GM23338 (cell line): ENCODE results near the gene KAZALD1. TPM values are rescaled to one million over a fixed set of nuclear protein-coding genes. Genes with fewer than 3 reads are reported as not detected.

Source experiments
- ATAC-seq: fragments of 200-7000 bp; cut with Tn5 transposase; 3 replicates; pipeline ENCODE4 v1.9.1; 2020
- DNase-seq: peaks from one replicate; pipeline ENCODE4 v3.0.0-alpha.2; 2015; ENCODE audit warnings: low spot score
- H2AFZ ChIP-seq: fragments of 200-600 bp; sonication (generic); 2 replicates; pipeline ENCODE4 v1.8.0; 2016; ENCODE audit warnings: antibody characterized with exemption, mild to moderate bottlenecking, moderate library complexity
- H3F3A ChIP-seq: fragments of 200-600 bp; sonication (generic); replicated peaks from 2 replicates; pipeline ENCODE4 v1.8.0; 2017; ENCODE audit warnings: antibody characterized with exemption, mixed run types, low read depth
- H3K27ac ChIP-seq: fragments of 200-600 bp; sonication (generic); 2 replicates; pipeline ENCODE4 v1.6.1; 2016; ENCODE audit warnings: low read depth
- H3K27me3 ChIP-seq: fragments of 200-600 bp; sonication (generic); 2 replicates; pipeline ENCODE4 v1.8.0; 2016; ENCODE audit warnings: mild to moderate bottlenecking, mixed run types, moderate library complexity; ENCODE audit not compliant: insufficient read depth
- H3K36me3 ChIP-seq: fragments of 200-600 bp; sonication (generic); 2 replicates; pipeline ENCODE4 v1.8.0; 2016; ENCODE audit warnings: mild to moderate bottlenecking; ENCODE audit not compliant: insufficient read depth
- H3K4me1 ChIP-seq: fragments of 200-600 bp; sonication (generic); 2 replicates; pipeline ENCODE4 v1.8.0; 2016; ENCODE audit warnings: mild to moderate bottlenecking, moderate library complexity; ENCODE audit not compliant: insufficient read depth
- H3K4me2 ChIP-seq: fragments of 200-600 bp; sonication (generic); 2 replicates; pipeline ENCODE4 v1.7.1; 2017; ENCODE audit warnings: mixed run types
- H3K4me3 ChIP-seq: fragments of 200-600 bp; sonication (generic); 2 replicates; pipeline ENCODE4 v1.6.1; 2016; ENCODE audit warnings: mixed run types
- H3K79me2 ChIP-seq: fragments of 200-600 bp; sonication (generic); replicated peaks from 2 replicates; pipeline ENCODE4 v1.8.0; 2017; ENCODE audit warnings: mild to moderate bottlenecking; ENCODE audit not compliant: insufficient read depth
- H3K9me2 ChIP-seq: fragments of 200-600 bp; sonication (generic); 2 replicates; pipeline ENCODE4 v1.8.0; 2017; ENCODE audit not compliant: insufficient read depth
- H4K20me1 ChIP-seq: fragments of 200-600 bp; sonication (generic); replicated peaks from 2 replicates; pipeline ENCODE4 v1.8.0; 2017; ENCODE audit warnings: mild to moderate bottlenecking; ENCODE audit not compliant: insufficient read depth
- H3K27ac Mint-ChIP-seq: 2 replicates; pipeline ENCODE4 v1.8.0; 2020; ENCODE audit warnings: inconsistent platforms, mild to moderate bottlenecking, moderate library complexity, mixed read lengths
- H3K27me3 Mint-ChIP-seq: 3 replicates; pipeline ENCODE4 v1.8.0; 2022; ENCODE audit warnings: low read depth, mild to moderate bottlenecking, moderate library complexity, mixed read lengths, inconsistent platforms; ENCODE audit not compliant: insufficient read depth, poor library complexity
- H3K36me3 Mint-ChIP-seq: 3 replicates; pipeline ENCODE4 v1.8.0; 2021; ENCODE audit warnings: low read depth, mild to moderate bottlenecking, inconsistent platforms, moderate library complexity, mixed read lengths
- H3K4me1 Mint-ChIP-seq: 3 replicates; pipeline ENCODE4 v1.8.0; 2020; ENCODE audit warnings: mild to moderate bottlenecking, inconsistent platforms, mixed read lengths
- H3K4me3 Mint-ChIP-seq: 3 replicates; pipeline ENCODE4 v1.8.0; 2021; ENCODE audit warnings: moderate library complexity, mild to moderate bottlenecking, inconsistent platforms, mixed read lengths
- H3K9me3 Mint-ChIP-seq: 3 replicates; pipeline ENCODE4 v1.8.0; 2020; ENCODE audit warnings: moderate library complexity, mild to moderate bottlenecking, inconsistent platforms, mixed read lengths
- CREB1 ChIP-seq: fragments of 250-450 bp; sonication (Bioruptor Pico); IDR thresholded peaks from 2 replicates; pipeline ENCODE4 v1.5.0; 2020; ENCODE audit warnings: low read depth, mild to moderate bottlenecking, moderate library complexity
- EZH2phosphoT487 ChIP-seq: fragments of 200-600 bp; sonication (generic); IDR thresholded peaks from one replicate; pipeline ENCODE4 v1.8.1; 2018; ENCODE audit warnings: antibody characterized with exemption; ENCODE audit not compliant: unreplicated experiment
- JUNB ChIP-seq: IDR thresholded peaks from one replicate; pipeline ENCODE4 v1.6.1; 2016; ENCODE audit warnings: antibody characterized with exemption; ENCODE audit not compliant: unreplicated experiment
- NANOG ChIP-seq: IDR thresholded peaks from 2 replicates; pipeline ENCODE4 v1.6.1; 2016; ENCODE audit warnings: antibody characterized with exemption, borderline replicate concordance
- POLR2AphosphoS5 ChIP-seq: IDR thresholded peaks from 2 replicates; pipeline ENCODE4 v1.6.1; 2016; ENCODE audit warnings: antibody characterized with exemption, low read depth
- STAT1 ChIP-seq: IDR thresholded peaks from one replicate; pipeline ENCODE4 v1.6.1; 2016; ENCODE audit warnings: antibody characterized with exemption; ENCODE audit not compliant: unreplicated experiment
- ZNF114 ChIP-seq: fragments of 250-450 bp; sonication (Bioruptor Pico); IDR thresholded peaks from 2 replicates; pipeline ENCODE4 v1.5.0; 2020; ENCODE audit warnings: mild to moderate bottlenecking, moderate library complexity
- polyA plus RNA-seq: library from polyadenylated mRNA; unstranded; fragments of >200 nt; fragmentation: Nextera tagmentation; extraction: Ambion mirVana; gene quantifications from 2 replicates; pipeline ENCODE4 v1.2.1, GENCODE V29; 2016
- total RNA-seq: library from RNA; depleted of rRNA; stranded (reverse); fragments of >200 nt; shearing (Covaris generic); gene quantifications from 2 replicates; pipeline ENCODE4 v1.2.3, GENCODE V29; 2014
- TF ChIP-seq, protein P1 (sequence below): fragments of 250-450 bp; sonication (Bioruptor Pico); IDR thresholded peaks from 2 replicates; pipeline ENCODE4 v1.5.0; 2020; ENCODE audit warnings: mild to moderate bottlenecking, moderate library complexity
- TF ChIP-seq, protein P2 (sequence below), 2 experiments: fragments of 200-600 bp in 1 of 2; sonication (generic) in 1 of 2; conservative IDR thresholded peaks; 2 replicates each; pipeline versions ENCODE4 v1.5.1 to v1.6.1; 2016 to 2017; ENCODE audit warnings: antibody characterized with exemption in 2 of 2, low read depth in 2 of 2, mild to moderate bottlenecking in 2 of 2, moderate library complexity in 1 of 2
- TF ChIP-seq, protein P3 (sequence below): IDR thresholded peaks from 2 replicates; pipeline ENCODE4 v1.6.1; 2016; ENCODE audit warnings: antibody characterized with exemption

KAZALD1 gene
- total and polyA plus RNA-seq, 2 experiments from 2014 or later, result 0.27 to 1.3 TPM

DNA sequence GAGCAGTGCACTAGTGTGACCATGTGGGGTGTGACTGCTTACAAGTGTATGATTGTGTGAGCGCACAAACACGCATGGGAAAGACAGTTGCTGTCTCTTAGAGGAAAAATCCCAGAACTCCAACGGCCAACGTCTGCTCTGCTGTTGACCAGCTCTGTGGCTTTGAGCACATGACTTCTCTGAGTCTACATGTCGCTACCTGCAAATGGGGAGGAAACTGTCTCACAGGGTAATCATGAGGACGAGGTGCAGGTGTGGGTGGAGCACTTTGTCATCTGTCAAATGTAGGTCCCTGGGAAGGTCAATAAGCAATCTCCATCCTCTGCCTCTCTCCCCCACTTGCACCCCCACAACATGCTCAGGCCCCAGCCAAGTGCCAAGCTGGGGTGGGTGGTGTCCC, 38.1 kb downstream of the KAZALD1 start (continued):
- TF ChIP-seq, protein P1, sequence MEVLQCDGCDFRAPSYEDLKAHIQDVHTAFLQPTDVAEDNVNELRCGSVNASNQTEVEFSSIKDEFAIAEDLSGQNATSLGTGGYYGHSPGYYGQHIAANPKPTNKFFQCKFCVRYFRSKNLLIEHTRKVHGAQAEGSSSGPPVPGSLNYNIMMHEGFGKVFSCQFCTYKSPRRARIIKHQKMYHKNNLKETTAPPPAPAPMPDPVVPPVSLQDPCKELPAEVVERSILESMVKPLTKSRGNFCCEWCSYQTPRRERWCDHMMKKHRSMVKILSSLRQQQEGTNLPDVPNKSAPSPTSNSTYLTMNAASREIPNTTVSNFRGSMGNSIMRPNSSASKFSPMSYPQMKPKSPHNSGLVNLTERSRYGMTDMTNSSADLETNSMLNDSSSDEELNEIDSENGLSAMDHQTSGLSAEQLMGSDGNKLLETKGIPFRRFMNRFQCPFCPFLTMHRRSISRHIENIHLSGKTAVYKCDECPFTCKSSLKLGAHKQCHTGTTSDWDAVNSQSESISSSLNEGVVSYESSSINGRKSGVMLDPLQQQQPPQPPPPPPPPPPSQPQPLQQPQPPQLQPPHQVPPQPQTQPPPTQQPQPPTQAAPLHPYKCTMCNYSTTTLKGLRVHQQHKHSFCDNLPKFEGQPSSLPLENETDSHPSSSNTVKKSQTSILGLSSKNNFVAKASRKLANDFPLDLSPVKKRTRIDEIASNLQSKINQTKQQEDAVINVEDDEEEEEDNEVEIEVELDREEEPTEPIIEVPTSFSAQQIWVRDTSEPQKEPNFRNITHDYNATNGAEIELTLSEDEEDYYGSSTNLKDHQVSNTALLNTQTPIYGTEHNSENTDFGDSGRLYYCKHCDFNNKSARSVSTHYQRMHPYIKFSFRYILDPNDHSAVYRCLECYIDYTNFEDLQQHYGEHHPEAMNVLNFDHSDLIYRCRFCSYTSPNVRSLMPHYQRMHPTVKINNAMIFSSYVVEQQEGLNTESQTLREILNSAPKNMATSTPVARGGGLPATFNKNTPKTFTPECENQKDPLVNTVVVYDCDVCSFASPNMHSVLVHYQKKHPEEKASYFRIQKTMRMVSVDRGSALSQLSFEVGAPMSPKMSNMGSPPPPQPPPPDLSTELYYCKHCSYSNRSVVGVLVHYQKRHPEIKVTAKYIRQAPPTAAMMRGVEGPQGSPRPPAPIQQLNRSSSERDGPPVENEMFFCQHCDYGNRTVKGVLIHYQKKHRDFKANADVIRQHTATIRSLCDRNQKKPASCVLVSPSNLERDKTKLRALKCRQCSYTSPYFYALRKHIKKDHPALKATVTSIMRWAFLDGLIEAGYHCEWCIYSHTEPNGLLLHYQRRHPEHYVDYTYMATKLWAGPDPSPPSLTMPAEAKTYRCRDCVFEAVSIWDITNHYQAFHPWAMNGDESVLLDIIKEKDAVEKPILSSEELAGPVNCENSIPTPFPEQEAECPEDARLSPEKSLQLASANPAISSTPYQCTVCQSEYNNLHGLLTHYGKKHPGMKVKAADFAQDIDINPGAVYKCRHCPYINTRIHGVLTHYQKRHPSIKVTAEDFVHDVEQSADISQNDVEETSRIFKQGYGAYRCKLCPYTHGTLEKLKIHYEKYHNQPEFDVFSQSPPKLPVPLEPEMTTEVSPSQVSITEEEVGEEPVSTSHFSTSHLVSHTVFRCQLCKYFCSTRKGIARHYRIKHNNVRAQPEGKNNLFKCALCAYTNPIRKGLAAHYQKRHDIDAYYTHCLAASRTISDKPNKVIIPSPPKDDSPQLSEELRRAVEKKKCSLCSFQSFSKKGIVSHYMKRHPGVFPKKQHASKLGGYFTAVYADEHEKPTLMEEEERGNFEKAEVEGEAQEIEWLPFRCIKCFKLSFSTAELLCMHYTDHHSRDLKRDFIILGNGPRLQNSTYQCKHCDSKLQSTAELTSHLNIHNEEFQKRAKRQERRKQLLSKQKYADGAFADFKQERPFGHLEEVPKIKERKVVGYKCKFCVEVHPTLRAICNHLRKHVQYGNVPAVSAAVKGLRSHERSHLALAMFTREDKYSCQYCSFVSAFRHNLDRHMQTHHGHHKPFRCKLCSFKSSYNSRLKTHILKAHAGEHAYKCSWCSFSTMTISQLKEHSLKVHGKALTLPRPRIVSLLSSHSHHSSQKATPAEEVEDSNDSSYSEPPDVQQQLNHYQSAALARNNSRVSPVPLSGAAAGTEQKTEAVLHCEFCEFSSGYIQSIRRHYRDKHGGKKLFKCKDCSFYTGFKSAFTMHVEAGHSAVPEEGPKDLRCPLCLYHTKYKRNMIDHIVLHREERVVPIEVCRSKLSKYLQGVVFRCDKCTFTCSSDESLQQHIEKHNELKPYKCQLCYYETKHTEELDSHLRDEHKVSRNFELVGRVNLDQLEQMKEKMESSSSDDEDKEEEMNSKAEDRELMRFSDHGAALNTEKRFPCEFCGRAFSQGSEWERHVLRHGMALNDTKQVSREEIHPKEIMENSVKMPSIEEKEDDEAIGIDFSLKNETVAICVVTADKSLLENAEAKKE, result no peak
- TF ChIP-seq ZNF114, result no peak
- TF ChIP-seq, protein P2, sequence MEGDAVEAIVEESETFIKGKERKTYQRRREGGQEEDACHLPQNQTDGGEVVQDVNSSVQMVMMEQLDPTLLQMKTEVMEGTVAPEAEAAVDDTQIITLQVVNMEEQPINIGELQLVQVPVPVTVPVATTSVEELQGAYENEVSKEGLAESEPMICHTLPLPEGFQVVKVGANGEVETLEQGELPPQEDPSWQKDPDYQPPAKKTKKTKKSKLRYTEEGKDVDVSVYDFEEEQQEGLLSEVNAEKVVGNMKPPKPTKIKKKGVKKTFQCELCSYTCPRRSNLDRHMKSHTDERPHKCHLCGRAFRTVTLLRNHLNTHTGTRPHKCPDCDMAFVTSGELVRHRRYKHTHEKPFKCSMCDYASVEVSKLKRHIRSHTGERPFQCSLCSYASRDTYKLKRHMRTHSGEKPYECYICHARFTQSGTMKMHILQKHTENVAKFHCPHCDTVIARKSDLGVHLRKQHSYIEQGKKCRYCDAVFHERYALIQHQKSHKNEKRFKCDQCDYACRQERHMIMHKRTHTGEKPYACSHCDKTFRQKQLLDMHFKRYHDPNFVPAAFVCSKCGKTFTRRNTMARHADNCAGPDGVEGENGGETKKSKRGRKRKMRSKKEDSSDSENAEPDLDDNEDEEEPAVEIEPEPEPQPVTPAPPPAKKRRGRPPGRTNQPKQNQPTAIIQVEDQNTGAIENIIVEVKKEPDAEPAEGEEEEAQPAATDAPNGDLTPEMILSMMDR (conservative IDR thresholded peaks at IDR 0.05; ENCODE audit: low read depth in 2 of 2), result no peak
- TF ChIP-seq, protein P3, sequence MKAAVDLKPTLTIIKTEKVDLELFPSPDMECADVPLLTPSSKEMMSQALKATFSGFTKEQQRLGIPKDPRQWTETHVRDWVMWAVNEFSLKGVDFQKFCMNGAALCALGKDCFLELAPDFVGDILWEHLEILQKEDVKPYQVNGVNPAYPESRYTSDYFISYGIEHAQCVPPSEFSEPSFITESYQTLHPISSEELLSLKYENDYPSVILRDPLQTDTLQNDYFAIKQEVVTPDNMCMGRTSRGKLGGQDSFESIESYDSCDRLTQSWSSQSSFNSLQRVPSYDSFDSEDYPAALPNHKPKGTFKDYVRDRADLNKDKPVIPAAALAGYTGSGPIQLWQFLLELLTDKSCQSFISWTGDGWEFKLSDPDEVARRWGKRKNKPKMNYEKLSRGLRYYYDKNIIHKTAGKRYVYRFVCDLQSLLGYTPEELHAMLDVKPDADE, result no peak

DNA sequence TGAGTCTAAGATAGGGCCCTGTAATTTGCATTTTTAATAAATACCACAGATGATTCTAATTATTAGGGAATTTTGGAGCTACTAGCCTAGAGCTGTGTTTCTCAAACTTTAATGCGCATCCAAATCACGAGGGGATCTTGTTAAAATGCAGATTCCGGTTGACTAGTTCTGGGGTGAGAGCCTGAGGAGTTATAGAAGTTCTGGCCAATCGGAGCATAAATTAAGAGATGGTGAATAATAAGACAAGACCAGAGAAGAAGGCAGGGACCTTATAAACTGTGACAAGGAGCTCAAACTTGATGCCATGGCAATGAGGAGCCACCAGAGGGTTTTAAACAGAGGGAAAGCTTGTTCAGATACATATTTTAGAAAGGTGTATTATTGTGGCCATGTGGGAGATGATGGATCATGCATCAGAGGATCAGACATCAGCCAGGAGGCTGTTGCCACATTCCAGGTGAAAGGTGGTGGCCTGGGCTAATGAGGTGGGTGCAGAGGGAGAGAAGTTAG, 39.6 kb downstream of the KAZALD1 start:
- Histone ChIP-seq H3K4me3 (no peak overlapping the region), H3K79me2 (no peaks in the 10 kb centered on the region), H3K27ac (no peak overlapping the region), H3K27me3 (peaks cover 16% of the 10 kb centered on the region; the same call in 1 of the 2 replicates), H3F3A (no peaks in the 10 kb centered on the region), H3K4me2 (no peak overlapping the region), H2AFZ (no peak overlapping the region), H3K9me2 (no peaks in the 10 kb centered on the region), H3K36me3 (no peaks in the 10 kb centered on the region), H4K20me1 (no peaks in the 10 kb centered on the region), H3K4me1 (no peaks in the 10 kb centered on the region)
- peaks cover 38% of the 10 kb centered on the region for H3K27me3 Mint-ChIP-seq
- DNase-seq, result no peak
- no peaks in the 10 kb centered on the region for H3K9me3 Mint-ChIP-seq
- no peak for ATAC-seq
- H3K4me1 Mint-ChIP-seq, result 0 out of 3 replicates have a peak, but pooled peaks cover 7% of the 10 kb centered on the region
- no peak overlapping the region for H3K27ac Mint-ChIP-seq
- H3K4me3 Mint-ChIP-seq, result no peak overlapping the region
- no peaks in the 10 kb centered on the region for H3K36me3 Mint-ChIP-seq
- TF ChIP-seq, protein P3, result no peak
- TF ChIP-seq CREB1 (no peak), STAT1 (no peak), NANOG (no peak), JUNB (no peak), POLR2AphosphoS5 (no peak), EZH2phosphoT487 (no peak)
